Ovary (tissue), 3 donors: ENCODE data around the gene SOX18.

Experiments
- EP300 ChIP-seq: sonication (generic); formaldehyde crosslinking; IDR thresholded peaks from one replicate; pipeline ENCODE4 v1.6.1; 2017; ENCODE audit warnings: antibody characterized with exemption
- POLR2A ChIP-seq: fragments of 450-650 bp; IDR thresholded peaks from one replicate; pipeline ENCODE4 v1.6.1; 2017; ENCODE audit warnings: antibody characterized with exemption, mild to moderate bottlenecking, moderate library complexity
- TF ChIP-seq, protein P1 (sequence below), 3 donors: fragments of 450-650 bp in 2 of 3; fragments of 200-600 bp in 1 of 3; IDR thresholded peaks; one replicate each; pipeline versions ENCODE4 v1.5.1 to v1.8.0; 2016 to 2022; ENCODE audit warnings: antibody characterized with exemption in 3 of 3, mild to moderate bottlenecking in 1 of 3
- donor health status: DM: no; HTN: no; CAD: no.

DNA sequence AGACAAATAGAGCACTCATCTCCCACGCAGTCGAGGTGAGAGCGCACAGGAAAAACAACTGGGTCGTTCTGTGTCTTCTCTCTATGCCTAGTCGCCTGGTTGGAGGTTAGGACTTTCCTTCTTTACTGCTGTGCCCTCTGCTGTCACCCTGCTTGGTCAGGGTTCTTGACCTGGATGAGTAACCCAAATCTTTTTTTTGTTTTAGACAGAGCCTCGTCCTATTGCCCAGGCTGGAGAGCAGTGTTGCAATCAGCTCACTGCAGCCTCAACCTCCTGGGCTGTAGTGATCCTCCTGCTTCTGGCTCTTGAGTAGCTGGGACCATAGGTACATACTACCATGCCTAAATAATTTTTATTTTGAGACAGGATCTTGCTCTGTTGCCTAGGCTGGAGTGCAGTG lies 44.0 kb downstream of the SOX18 start:
- TF ChIP-seq EP300: no peak
- TF ChIP-seq, protein P1, sequence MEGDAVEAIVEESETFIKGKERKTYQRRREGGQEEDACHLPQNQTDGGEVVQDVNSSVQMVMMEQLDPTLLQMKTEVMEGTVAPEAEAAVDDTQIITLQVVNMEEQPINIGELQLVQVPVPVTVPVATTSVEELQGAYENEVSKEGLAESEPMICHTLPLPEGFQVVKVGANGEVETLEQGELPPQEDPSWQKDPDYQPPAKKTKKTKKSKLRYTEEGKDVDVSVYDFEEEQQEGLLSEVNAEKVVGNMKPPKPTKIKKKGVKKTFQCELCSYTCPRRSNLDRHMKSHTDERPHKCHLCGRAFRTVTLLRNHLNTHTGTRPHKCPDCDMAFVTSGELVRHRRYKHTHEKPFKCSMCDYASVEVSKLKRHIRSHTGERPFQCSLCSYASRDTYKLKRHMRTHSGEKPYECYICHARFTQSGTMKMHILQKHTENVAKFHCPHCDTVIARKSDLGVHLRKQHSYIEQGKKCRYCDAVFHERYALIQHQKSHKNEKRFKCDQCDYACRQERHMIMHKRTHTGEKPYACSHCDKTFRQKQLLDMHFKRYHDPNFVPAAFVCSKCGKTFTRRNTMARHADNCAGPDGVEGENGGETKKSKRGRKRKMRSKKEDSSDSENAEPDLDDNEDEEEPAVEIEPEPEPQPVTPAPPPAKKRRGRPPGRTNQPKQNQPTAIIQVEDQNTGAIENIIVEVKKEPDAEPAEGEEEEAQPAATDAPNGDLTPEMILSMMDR (IDR thresholded peaks at IDR 0.05): no peak
- TF ChIP-seq POLR2A: no peak
